ENCODE measurements around the gene ALDOA.

DNA sequence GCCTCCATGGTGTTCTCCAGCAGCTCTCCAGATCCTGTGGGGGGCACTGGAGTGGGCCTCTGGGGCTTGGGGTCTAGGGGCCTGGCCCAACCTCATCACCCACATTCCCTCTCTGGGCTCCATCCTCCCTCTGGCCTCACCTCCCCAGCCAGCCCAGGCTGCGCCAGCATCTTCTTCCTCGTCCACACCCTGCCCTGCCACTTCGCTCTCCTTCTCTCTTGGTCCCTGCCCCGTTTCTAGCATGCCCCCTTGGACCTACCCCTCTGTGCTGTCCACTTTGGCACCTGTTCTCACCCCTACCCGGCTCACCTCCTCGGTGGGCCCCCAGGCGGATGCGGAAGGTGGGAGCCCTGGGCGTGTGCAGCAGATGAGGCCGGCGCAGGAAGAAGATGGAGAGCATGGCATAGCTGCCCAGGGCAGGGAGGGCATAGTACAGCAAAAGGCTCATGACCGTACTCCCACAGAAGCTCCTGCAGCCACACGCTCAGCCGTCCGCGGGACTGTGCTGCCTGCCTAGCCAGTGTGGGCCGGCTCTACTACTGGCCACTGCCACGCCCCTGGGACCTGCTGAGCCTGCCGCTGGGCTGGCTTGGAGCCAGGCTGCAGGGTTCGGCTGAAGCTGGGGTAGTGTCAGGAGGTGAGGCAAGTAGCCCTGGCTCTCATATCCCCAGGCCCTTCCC, 47.6 kb downstream of the ALDOA start, which contains the start of gene GDPD3:
- TF ChIP-seq, protein P1, sequence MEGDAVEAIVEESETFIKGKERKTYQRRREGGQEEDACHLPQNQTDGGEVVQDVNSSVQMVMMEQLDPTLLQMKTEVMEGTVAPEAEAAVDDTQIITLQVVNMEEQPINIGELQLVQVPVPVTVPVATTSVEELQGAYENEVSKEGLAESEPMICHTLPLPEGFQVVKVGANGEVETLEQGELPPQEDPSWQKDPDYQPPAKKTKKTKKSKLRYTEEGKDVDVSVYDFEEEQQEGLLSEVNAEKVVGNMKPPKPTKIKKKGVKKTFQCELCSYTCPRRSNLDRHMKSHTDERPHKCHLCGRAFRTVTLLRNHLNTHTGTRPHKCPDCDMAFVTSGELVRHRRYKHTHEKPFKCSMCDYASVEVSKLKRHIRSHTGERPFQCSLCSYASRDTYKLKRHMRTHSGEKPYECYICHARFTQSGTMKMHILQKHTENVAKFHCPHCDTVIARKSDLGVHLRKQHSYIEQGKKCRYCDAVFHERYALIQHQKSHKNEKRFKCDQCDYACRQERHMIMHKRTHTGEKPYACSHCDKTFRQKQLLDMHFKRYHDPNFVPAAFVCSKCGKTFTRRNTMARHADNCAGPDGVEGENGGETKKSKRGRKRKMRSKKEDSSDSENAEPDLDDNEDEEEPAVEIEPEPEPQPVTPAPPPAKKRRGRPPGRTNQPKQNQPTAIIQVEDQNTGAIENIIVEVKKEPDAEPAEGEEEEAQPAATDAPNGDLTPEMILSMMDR (IDR thresholded peaks at IDR 0.05; ENCODE audit: low read depth, low read length, poor library complexity, severe bottlenecking), result no peak
- TF ChIP-seq EZH2phosphoT487 (IDR thresholded peaks at IDR 0.05; ENCODE audit: borderline replicate concordance, low read length), result no peak

Measured in DOHH2 (cell line).